Measurements from ENCODE around the gene GALNT8.

DNA sequence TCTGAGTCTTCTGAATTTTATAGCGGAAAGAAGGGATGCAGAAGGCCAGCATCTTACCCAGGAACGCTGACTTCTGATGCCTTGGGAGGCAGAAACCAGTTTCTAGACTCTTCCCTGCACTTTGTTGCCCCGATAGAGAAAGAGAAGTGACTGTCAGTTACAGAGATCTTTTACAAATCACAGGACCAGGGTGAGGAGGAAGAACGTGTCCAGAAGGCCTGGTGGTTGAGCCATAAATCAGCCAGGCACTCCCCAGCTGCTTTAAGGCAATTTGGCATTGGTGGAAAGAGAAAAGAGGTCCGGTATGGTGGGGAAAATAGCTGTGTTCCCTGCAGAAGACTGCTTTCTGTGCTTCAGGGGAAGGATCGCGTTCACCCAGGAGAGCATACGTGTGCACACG lies 100.8 kb downstream of the GALNT8 start:
- TF ChIP-seq, protein P1, sequence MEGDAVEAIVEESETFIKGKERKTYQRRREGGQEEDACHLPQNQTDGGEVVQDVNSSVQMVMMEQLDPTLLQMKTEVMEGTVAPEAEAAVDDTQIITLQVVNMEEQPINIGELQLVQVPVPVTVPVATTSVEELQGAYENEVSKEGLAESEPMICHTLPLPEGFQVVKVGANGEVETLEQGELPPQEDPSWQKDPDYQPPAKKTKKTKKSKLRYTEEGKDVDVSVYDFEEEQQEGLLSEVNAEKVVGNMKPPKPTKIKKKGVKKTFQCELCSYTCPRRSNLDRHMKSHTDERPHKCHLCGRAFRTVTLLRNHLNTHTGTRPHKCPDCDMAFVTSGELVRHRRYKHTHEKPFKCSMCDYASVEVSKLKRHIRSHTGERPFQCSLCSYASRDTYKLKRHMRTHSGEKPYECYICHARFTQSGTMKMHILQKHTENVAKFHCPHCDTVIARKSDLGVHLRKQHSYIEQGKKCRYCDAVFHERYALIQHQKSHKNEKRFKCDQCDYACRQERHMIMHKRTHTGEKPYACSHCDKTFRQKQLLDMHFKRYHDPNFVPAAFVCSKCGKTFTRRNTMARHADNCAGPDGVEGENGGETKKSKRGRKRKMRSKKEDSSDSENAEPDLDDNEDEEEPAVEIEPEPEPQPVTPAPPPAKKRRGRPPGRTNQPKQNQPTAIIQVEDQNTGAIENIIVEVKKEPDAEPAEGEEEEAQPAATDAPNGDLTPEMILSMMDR (IDR thresholded peaks at IDR 0.05) = no peak
- no peak for TF ChIP-seq POLR2A (IDR thresholded peaks at IDR 0.05)

All from uterus (tissue), 2 donors.